ENCODE results near the gene HNRNPH2.

The HNRNPH2 gene

GRCh38 chrX:101395789-101396188, 12.2 kb upstream of the HNRNPH2 start:
- in situ Hi-C loops (cut with HindIII; ENCODE audit: low sequenced_read_pairs): no loop called here

- in situ Hi-C loops (cut with HindIII; ENCODE audit: low sequenced_read_pairs): no loop called here
Observed at GRCh38 chrX:101397779-101398178, 10.2 kb upstream of the HNRNPH2 start.

GRCh38 chrX:101398694-101399093, 9.3 kb upstream of the HNRNPH2 start:
- in situ Hi-C loops (cut with HindIII; ENCODE audit: low sequenced_read_pairs): no loop called here

GRCh38 chrX:101399825-101400224, 8.2 kb upstream of the HNRNPH2 start:
- in situ Hi-C loops (cut with HindIII; ENCODE audit: low sequenced_read_pairs): no loop called here

- in situ Hi-C loops (cut with HindIII; ENCODE audit: low sequenced_read_pairs): no loop called here
Observed at GRCh38 chrX:101407167-101407747, 765 bp upstream of the HNRNPH2 start.

GRCh38 chrX:101408532-101408841, 465 bp downstream of the HNRNPH2 start:
- in situ Hi-C loops (cut with HindIII; ENCODE audit: low sequenced_read_pairs): no loop called here

GRCh38 chrX:101409043-101409442, 1.0 kb downstream of the HNRNPH2 start:
- in situ Hi-C loops (cut with HindIII; ENCODE audit: low sequenced_read_pairs): no loop called here

GRCh38 chrX:101410461-101410860, 2.4 kb downstream of the HNRNPH2 start:
- in situ Hi-C loops (cut with HindIII; ENCODE audit: low sequenced_read_pairs): no loop called here

- in situ Hi-C loops (cut with HindIII; ENCODE audit: low sequenced_read_pairs): no loop called here
Observed at GRCh38 chrX:101411984-101412383, 4.0 kb downstream of the HNRNPH2 start.

GRCh38 chrX:101415180-101416145, 7.4 kb downstream of the HNRNPH2 start:
- in situ Hi-C loops (cut with HindIII; ENCODE audit: low sequenced_read_pairs): no loop called here

GRCh38 chrX:101416691-101417090, 8.7 kb downstream of the HNRNPH2 start:
- in situ Hi-C loops (cut with HindIII; ENCODE audit: low sequenced_read_pairs): no loop called here

- in situ Hi-C loops (cut with HindIII; ENCODE audit: low sequenced_read_pairs): no loop called here
Observed at GRCh38 chrX:101417190-101417589, 9.2 kb downstream of the HNRNPH2 start.

GRCh38 chrX:101417981-101418841, 10.2 kb downstream of the HNRNPH2 start:
- in situ Hi-C loops (cut with HindIII; ENCODE audit: low sequenced_read_pairs): no loop called here

GRCh38 chrX:101419489-101419888, 11.5 kb downstream of the HNRNPH2 start:
- in situ Hi-C loops (cut with HindIII; ENCODE audit: low sequenced_read_pairs): no loop called here

- in situ Hi-C loops (cut with HindIII; ENCODE audit: low sequenced_read_pairs): no loop called here
Observed at GRCh38 chrX:101427954-101428353, 19.9 kb downstream of the HNRNPH2 start.

- in situ Hi-C loops (cut with HindIII; ENCODE audit: low sequenced_read_pairs): no loop called here
Observed at GRCh38 chrX:101429934-101430333, 21.9 kb downstream of the HNRNPH2 start.

- in situ Hi-C loops (cut with HindIII; ENCODE audit: low sequenced_read_pairs): no loop called here
Observed at GRCh38 chrX:101430457-101431078, 22.5 kb downstream of the HNRNPH2 start.

GRCh38 chrX:101442085-101442484, 34.1 kb downstream of the HNRNPH2 start:
- in situ Hi-C loops (cut with HindIII; ENCODE audit: low sequenced_read_pairs): no loop called here

GRCh38 chrX:101449279-101449678, 41.3 kb downstream of the HNRNPH2 start:
- in situ Hi-C loops (cut with HindIII; ENCODE audit: low sequenced_read_pairs): no loop called here

GRCh38 chrX:101450085-101450484, 42.1 kb downstream of the HNRNPH2 start:
- in situ Hi-C loops (cut with HindIII; ENCODE audit: low sequenced_read_pairs): no loop called here

- in situ Hi-C loops (cut with HindIII; ENCODE audit: low sequenced_read_pairs): no loop called here
Observed at GRCh38 chrX:101450961-101451360, 42.9 kb downstream of the HNRNPH2 start.

Data from DLD1 (cell line).